K562 (cell line): Measurements from ENCODE around the gene FMO5. TPM values are rescaled to one million over a fixed set of nuclear protein-coding genes. Genes with fewer than 3 reads are reported as not detected.
A peak's percentile ranks its signal among the peaks of the same experiment; 100 is the strongest.

ENCODE experiments used
- CCNT2 ChIP-seq: IDR thresholded peaks from 2 replicates; pipeline ENCODE4 v1.6.1; 2011; ENCODE audit warnings: borderline replicate concordance, low read depth, mild to moderate bottlenecking, moderate library complexity, mixed read lengths, low read length; ENCODE audit not compliant: insufficient read length; ENCODE audit errors: extremely low read depth
- COPS2 ChIP-seq: fragments of 450-650 bp; conservative IDR thresholded peaks from 2 replicates; pipeline ENCODE4 v1.6.1; 2016; ENCODE audit warnings: mild to moderate bottlenecking, moderate library complexity
- MYBL2 ChIP-seq, 2 experiments: fragments of 450-650 bp in 1 of 2; sonication (generic) in 1 of 2; formaldehyde crosslinking in 1 of 2; IDR thresholded peaks; 2 replicates each; pipeline versions ENCODE4 v1.6.1 to v1.8.1; 2017 to 2022; ENCODE audit warnings: borderline replicate concordance in 1 of 2, inconsistent platforms in 1 of 2, low read depth in 1 of 2, mild to moderate bottlenecking in 1 of 2, missing genetic modification reagents in 1 of 2, moderate library complexity in 1 of 2
- NCOA2 ChIP-seq, 2 experiments: fragments of 450-650 bp; IDR thresholded peaks; 2 replicates each; pipeline ENCODE4 v1.6.1; 2018; ENCODE audit warnings: mild to moderate bottlenecking in 2 of 2, moderate library complexity in 1 of 2; ENCODE audit not compliant: partially characterized antibody in 2 of 2
- NONO ChIP-seq, 2 experiments: fragments of 200-400 bp in 1 of 2; fragments of 450-650 bp in 1 of 2; formaldehyde crosslinking in 1 of 2; IDR thresholded peaks; 2 replicates each; pipeline ENCODE4 v1.6.1; 2017; ENCODE audit warnings: low read depth in 2 of 2, mild to moderate bottlenecking in 2 of 2, moderate library complexity in 2 of 2, low read length in 1 of 2
- NR2C2 ChIP-seq, 2 experiments: fragments of 200-800 bp in 1 of 2; sonication (Bioruptor generic) in 1 of 2; sonication (generic) in 1 of 2; formaldehyde crosslinking in 1 of 2; IDR thresholded peaks; 2 replicates each; pipeline versions ENCODE4 v1.6.1 to v1.8.0; 2016 to 2022; ENCODE audit warnings: mild to moderate bottlenecking in 1 of 2, missing compliant biosample characterization in 1 of 2, missing genetic modification characterization in 1 of 2, missing genetic modification reagents in 1 of 2
- POLR2H ChIP-seq: IDR thresholded peaks from 2 replicates; pipeline ENCODE4 v1.6.1; 2016; ENCODE audit warnings: missing genetic modification characterization, low read depth, mild to moderate bottlenecking, control low read depth, missing compliant biosample characterization, moderate library complexity
- ZNF444 ChIP-seq: fragments of 250-450 bp; sonication (Bioruptor Pico); IDR thresholded peaks from 2 replicates; pipeline ENCODE4 v1.4.0; 2020; ENCODE audit warnings: mild to moderate bottlenecking, moderate library complexity
- ZNF583 ChIP-seq: fragments of 250-450 bp; sonication (Bioruptor Pico); IDR thresholded peaks from 2 replicates; pipeline ENCODE4 v1.4.0; 2020
- polyA plus RNA-seq, 8 experiments: library from polyadenylated mRNA; depleted of rRNA in 4 of 8; stranded (reverse) in 5 of 8; unstranded in 3 of 8; fragments of >200 nt; fragmentation: Nextera tagmentation in 2 of 8; fragmentation: Illumina TruSeq in 1 of 8; extraction: Ambion mirVana in 2 of 8; extraction: Trizol in 1 of 8; gene quantifications; 2 replicates each; pipeline versions ENCODE4 v1.2.1 to v1.2.3, GENCODE V29; 2011 to 2014; ENCODE audit warnings: inconsistent platforms in 1 of 8, missing spikeins in 1 of 8
- total RNA-seq, 7 experiments: library from RNA; depleted of rRNA in 6 of 7; stranded (reverse); fragments of >200 nt in 6 of 7; fragmentation: Illumina TruSeq in 2 of 7; extraction: Trizol in 2 of 7; gene quantifications; 2 replicates each; pipeline versions ENCODE4 v1.2.1 to v1.2.3, GENCODE V29; 2011 to 2021; ENCODE audit warnings: low replicate concordance in 1 of 7
- TF ChIP-seq, protein P1 (sequence below), 2 experiments: fragments of 450-650 bp in 1 of 2; sonication (generic) in 1 of 2; formaldehyde crosslinking in 1 of 2; IDR thresholded peaks; 2 replicates each; pipeline versions ENCODE4 v1.7.1 to v1.9.0; 2016 to 2022; ENCODE audit warnings: inconsistent platforms in 1 of 2, mild to moderate bottlenecking in 1 of 2, missing genetic modification reagents in 1 of 2
- TF ChIP-seq, protein P2 (sequence below): sonication (generic); formaldehyde crosslinking; IDR thresholded peaks from 2 replicates; pipeline ENCODE4 v1.8.0; 2022; ENCODE audit warnings: mild to moderate bottlenecking, missing genetic modification reagents, borderline replicate concordance
- TF ChIP-seq, protein P3 (sequence below): sonication (generic); formaldehyde crosslinking; IDR thresholded peaks from 2 replicates; pipeline ENCODE4 v1.5.0; 2020; ENCODE audit warnings: missing genetic modification reagents

Gene FMO5
- total and polyA plus RNA-seq, 9 of the 15 experiments (the other 6 are each of a cell fraction or from before 2014, with no cell fraction given), result 0.11 to 0.69 (median 0.19) TPM; not detected in 1

DNA sequence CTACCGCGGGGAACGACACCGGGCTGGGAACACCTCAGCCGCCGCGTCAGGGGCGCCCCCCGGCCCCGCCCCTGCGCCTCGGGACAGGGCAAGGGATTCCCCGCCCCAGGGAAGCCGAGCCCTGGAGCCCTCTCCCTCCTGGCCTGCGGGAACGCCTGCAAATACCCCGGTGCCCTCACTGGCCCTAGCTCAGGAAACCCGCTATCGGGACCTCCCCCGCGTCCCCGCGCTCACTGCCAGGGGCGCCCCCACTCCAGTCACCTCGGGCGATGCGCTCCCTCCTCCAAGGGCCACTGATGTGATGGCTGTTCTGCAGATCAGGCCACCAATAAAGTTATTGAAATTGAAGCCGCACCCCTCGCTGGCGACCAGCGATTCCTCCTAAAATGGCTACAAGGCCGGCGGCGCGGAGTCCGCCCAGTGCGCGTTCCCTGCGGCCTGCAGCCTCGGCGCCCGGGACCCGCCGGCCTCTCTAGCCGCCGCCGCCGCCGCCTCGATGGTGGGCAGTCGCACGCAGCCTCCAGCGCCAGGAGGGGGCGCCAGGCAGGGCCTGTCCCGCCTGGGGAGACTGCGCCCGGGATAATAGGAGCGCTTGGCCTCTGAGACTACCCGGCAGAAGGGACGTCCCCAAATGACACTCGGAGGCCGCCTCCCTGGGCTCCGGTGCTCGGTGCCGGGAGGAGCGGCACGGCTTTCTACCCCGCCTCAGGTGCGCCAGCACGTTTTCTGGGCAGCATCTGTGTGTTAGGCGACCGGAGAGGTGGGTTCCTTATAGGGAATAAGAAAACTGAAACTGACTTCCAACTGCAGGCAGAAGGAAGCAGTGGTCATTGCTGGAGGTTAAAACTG is 52.7 kb downstream of the FMO5 start, which contains the start of gene PRKAB2 (continued):
- TF ChIP-seq CCNT2 (peak; percentile 93), COPS2 (no peak), POLR2H (peak; percentile 51; the same call in 1 of the 2 replicates), NR2C2 (CRISPR knock-in tag; IDR thresholded peaks at IDR 0.05) (0 out of 2 replicates have a peak, but pooled peaks have one; percentile 55), NR2C2 (tag; IDR thresholded peaks at IDR 0.05) (no peak; the same call in 1 of the 2 replicates), MYBL2 (IDR thresholded peaks at IDR 0.05; ENCODE audit: low read depth) (no peak), MYBL2 (CRISPR knock-in tag; IDR thresholded peaks at IDR 0.05; ENCODE audit: borderline replicate concordance) (no peak), NCOA2 (IDR thresholded peaks at IDR 0.05; ENCODE audit: partially characterized antibody in 2 of 2) (no peak), NONO (IDR thresholded peaks at IDR 0.05; ENCODE audit: low read depth in 2 of 2, low read length in 1 of 2) (peak in 1 of 2 experiments; percentile 75; a peak in 1 of 4 replicates), ZNF583 (CRISPR knock-in tag) (0 out of 2 replicates have a peak, but pooled peaks have one; percentile 39), ZNF444 (no peak)
- TF ChIP-seq, protein P1, sequence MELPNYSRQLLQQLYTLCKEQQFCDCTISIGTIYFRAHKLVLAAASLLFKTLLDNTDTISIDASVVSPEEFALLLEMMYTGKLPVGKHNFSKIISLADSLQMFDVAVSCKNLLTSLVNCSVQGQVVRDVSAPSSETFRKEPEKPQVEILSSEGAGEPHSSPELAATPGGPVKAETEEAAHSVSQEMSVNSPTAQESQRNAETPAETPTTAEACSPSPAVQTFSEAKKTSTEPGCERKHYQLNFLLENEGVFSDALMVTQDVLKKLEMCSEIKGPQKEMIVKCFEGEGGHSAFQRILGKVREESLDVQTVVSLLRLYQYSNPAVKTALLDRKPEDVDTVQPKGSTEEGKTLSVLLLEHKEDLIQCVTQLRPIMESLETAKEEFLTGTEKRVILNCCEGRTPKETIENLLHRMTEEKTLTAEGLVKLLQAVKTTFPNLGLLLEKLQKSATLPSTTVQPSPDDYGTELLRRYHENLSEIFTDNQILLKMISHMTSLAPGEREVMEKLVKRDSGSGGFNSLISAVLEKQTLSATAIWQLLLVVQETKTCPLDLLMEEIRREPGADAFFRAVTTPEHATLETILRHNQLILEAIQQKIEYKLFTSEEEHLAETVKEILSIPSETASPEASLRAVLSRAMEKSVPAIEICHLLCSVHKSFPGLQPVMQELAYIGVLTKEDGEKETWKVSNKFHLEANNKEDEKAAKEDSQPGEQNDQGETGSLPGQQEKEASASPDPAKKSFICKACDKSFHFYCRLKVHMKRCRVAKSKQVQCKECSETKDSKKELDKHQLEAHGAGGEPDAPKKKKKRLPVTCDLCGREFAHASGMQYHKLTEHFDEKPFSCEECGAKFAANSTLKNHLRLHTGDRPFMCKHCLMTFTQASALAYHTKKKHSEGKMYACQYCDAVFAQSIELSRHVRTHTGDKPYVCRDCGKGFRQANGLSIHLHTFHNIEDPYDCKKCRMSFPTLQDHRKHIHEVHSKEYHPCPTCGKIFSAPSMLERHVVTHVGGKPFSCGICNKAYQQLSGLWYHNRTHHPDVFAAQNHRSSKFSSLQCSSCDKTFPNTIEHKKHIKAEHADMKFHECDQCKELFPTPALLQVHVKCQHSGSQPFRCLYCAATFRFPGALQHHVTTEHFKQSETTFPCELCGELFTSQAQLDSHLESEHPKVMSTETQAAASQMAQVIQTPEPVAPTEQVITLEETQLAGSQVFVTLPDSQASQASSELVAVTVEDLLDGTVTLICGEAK (IDR thresholded peaks at IDR 0.05), result peak; percentile 100
- TF ChIP-seq, protein P1 (CRISPR knock-in tag; IDR thresholded peaks at IDR 0.05), result peak; percentile 99
- TF ChIP-seq, protein P2, sequence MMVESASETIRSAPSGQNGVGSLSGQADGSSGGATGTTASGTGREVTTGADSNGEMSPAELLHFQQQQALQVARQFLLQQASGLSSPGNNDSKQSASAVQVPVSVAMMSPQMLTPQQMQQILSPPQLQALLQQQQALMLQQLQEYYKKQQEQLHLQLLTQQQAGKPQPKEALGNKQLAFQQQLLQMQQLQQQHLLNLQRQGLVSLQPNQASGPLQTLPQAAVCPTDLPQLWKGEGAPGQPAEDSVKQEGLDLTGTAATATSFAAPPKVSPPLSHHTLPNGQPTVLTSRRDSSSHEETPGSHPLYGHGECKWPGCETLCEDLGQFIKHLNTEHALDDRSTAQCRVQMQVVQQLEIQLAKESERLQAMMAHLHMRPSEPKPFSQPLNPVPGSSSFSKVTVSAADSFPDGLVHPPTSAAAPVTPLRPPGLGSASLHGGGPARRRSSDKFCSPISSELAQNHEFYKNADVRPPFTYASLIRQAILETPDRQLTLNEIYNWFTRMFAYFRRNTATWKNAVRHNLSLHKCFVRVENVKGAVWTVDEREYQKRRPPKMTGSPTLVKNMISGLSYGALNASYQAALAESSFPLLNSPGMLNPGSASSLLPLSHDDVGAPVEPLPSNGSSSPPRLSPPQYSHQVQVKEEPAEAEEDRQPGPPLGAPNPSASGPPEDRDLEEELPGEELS (CRISPR knock-in tag), result no peak
- TF ChIP-seq, protein P3, sequence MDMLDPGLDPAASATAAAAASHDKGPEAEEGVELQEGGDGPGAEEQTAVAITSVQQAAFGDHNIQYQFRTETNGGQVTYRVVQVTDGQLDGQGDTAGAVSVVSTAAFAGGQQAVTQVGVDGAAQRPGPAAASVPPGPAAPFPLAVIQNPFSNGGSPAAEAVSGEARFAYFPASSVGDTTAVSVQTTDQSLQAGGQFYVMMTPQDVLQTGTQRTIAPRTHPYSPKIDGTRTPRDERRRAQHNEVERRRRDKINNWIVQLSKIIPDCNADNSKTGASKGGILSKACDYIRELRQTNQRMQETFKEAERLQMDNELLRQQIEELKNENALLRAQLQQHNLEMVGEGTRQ, result no peak
